Stimulated activated CD4-positive, alpha-beta T cell treated with anti-CD3 and anti-CD28 coated beads, TNF-alpha, amount 100 ng/mL, for 24 hours (primary cell): ENCODE data around the gene NPTX1.
"Not testable (repeated sequence)": the region's sequence is repeated elsewhere in the genome, so short reads cannot be mapped to it uniquely, and the experiment has no call there.

Experiments used
- DNase-seq, 3 experiments: peaks; one replicate each; pipeline ENCODE4 v3.0.0-alpha.2; 2020; ENCODE audit warnings: low read depth in 3 of 3

NPTX1 gene

GRCh38 chr17:80475910-80476876 is at the start of gene NPTX1:
Gene NPTX1 (minus strand): TSS chr17:80476607. CDS start chr17:80476446, 161 bp downstream.
- no peak for DNase-seq

- DNase-seq = no peak
Measured at GRCh38 chr17:80523956-80524712, 47.7 kb upstream of the NPTX1 start.

- DNase-seq = no peak
Measured at GRCh38 chr17:80523054-80523744, 46.8 kb upstream of the NPTX1 start.

GRCh38 chr17:80520810-80521455 is 44.5 kb upstream of the NPTX1 start:
- no peak for DNase-seq

GRCh38 chr17:80519091-80519781 is 42.8 kb upstream of the NPTX1 start:
- DNase-seq = no peak

GRCh38 chr17:80518392-80518791 is 42.0 kb upstream of the NPTX1 start:
- DNase-seq = no peak

GRCh38 chr17:80517641-80518040 is 41.2 kb upstream of the NPTX1 start:
- DNase-seq = no peak

GRCh38 chr17:80516171-80516932 is 39.9 kb upstream of the NPTX1 start:
- no peak for DNase-seq

- no peak for DNase-seq
Measured at GRCh38 chr17:80513892-80514291, 37.5 kb upstream of the NPTX1 start.

GRCh38 chr17:80513201-80513600 is 36.8 kb upstream of the NPTX1 start:
- no peak for DNase-seq

GRCh38 chr17:80512233-80512632 is 35.8 kb upstream of the NPTX1 start:
- DNase-seq = no peak

- no peak for DNase-seq
Measured at GRCh38 chr17:80511222-80512180, 35.1 kb upstream of the NPTX1 start.

GRCh38 chr17:80510772-80511171 is 34.4 kb upstream of the NPTX1 start:
- no peak for DNase-seq

- DNase-seq = no peak
Measured at GRCh38 chr17:80510132-80510531, 33.7 kb upstream of the NPTX1 start.

GRCh38 chr17:80509311-80509710 is 32.9 kb upstream of the NPTX1 start:
- DNase-seq = no peak

GRCh38 chr17:80507965-80508364 is 31.6 kb upstream of the NPTX1 start:
- no peak for DNase-seq

- not testable (repeated sequence) for DNase-seq
Measured at GRCh38 chr17:80507177-80507576, 30.8 kb upstream of the NPTX1 start.

GRCh38 chr17:80504686-80505413 is 28.4 kb upstream of the NPTX1 start:
- DNase-seq = no peak
